Vagina (tissue), 2 donors: Measurements from ENCODE around the gene ATP2B2. TPM values are rescaled to one million over a fixed set of nuclear protein-coding genes. Genes with fewer than 3 reads are reported as not detected.

Source experiments
- DNase-seq, 2 donors: peaks; one replicate each; pipeline ENCODE4 v3.0.0-alpha.2; 2017; ENCODE audit errors: extremely low spot score in 2 of 2
- H3K27ac ChIP-seq: fragments of 200-600 bp; sonication (generic); one replicate; pipeline ENCODE4 v1.5.1; 2019
- H3K27me3 ChIP-seq: fragments of 200-600 bp; sonication (generic); one replicate; pipeline ENCODE4 v1.5.1; 2019
- H3K36me3 ChIP-seq, 2 donors: fragments of 200-600 bp; sonication (generic); one replicate each; pipeline ENCODE4 v1.5.1; 2017 to 2019
- H3K4me1 ChIP-seq: fragments of 200-600 bp; sonication (generic); one replicate; pipeline ENCODE4 v1.5.1; 2019
- H3K4me3 ChIP-seq, 2 donors: fragments of 200-600 bp; sonication (generic); 1 replicate in 1 of 2; 2 replicates in 1 of 2; pipeline ENCODE4 v1.5.1; 2016 to 2019
- H3K9me3 ChIP-seq: fragments of 200-600 bp; sonication (generic); one replicate; pipeline ENCODE4 v1.5.1; 2019
- CTCF ChIP-seq, 3 experiments: fragments of 450-650 bp in 2 of 3; fragments of 200-600 bp in 1 of 3; sonication (generic) in 1 of 3; IDR thresholded peaks; one replicate each; pipeline ENCODE4 v1.5.1; 2017 to 2019; ENCODE audit warnings: antibody characterized with exemption in 3 of 3, mild to moderate bottlenecking in 2 of 3, moderate library complexity in 2 of 3
- POLR2A ChIP-seq, 2 donors: fragments of 450-650 bp; IDR thresholded peaks; one replicate each; pipeline ENCODE4 v1.6.1; 2017; ENCODE audit warnings: antibody characterized with exemption in 2 of 2, mild to moderate bottlenecking in 2 of 2, moderate library complexity in 2 of 2
- POLR2AphosphoS5 ChIP-seq, 2 donors: sonication (generic); formaldehyde crosslinking; IDR thresholded peaks; one replicate each; pipeline ENCODE4 v1.9.0; 2017; ENCODE audit warnings: antibody characterized with exemption in 2 of 2, mild to moderate bottlenecking in 2 of 2, low read depth in 1 of 2; ENCODE audit not compliant: insufficient read depth in 1 of 2
- intact Hi-C: fragments of 100-400 bp; cut with DNase I; formaldehyde crosslinking; loops from one replicate; pipeline ENCODE4 v1.15.1; 2023
- total RNA-seq: library from RNA; depleted of rRNA; stranded (reverse); fragments of >200 nt; gene quantifications from one replicate; pipeline ENCODE4 v1.2.3, GENCODE V29; 2016

Gene ATP2B2
- total RNA-seq, 1 donor from 2014 or later: 0.25 TPM

GRCh38 chr3:10334459-10334858, 170.9 kb downstream of the ATP2B2 start:
- Histone ChIP-seq H3K27ac (no peak overlapping the region), H3K4me3 (no peak overlapping the region), H3K36me3 (no peaks in the 10 kb centered on the region), H3K27me3 (no peaks in the 10 kb centered on the region), H3K9me3 (no peaks in the 10 kb centered on the region), H3K4me1 (no peaks in the 10 kb centered on the region)
- TF ChIP-seq CTCF (IDR thresholded peaks at IDR 0.05) (no peak), POLR2AphosphoS5 (IDR thresholded peaks at IDR 0.05; ENCODE audit: insufficient read depth in 1 of 2, low read depth in 1 of 2) (no peak), POLR2A (IDR thresholded peaks at IDR 0.05) (no peak)
- DNase-seq: no peak
- intact Hi-C loops: no loop called here

DNA sequence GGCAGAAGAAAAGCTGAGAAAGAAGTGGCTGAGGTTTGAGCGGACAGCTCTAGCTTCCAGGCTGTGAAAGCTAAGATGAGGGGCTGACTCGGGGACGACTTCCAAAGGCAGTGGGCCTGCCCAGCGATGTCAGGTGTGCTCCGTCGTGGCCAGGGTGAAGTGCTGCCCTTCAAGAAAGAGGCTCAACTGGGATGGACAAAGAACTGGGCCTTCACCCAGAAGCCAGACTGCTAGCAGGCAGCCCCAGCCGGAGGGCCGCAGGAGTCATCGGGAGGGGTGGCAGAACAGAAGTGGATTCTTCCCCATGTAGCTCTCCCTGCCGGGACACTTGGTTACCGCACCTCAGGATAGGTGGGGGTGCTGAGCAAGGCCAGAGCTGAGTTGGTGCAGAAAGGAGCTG, 171.3 kb downstream of the ATP2B2 start:
- Histone ChIP-seq H3K4me1 (no peaks in the 10 kb centered on the region), H3K27me3 (no peaks in the 10 kb centered on the region), H3K9me3 (no peaks in the 10 kb centered on the region), H3K36me3 (no peaks in the 10 kb centered on the region), H3K27ac (no peak overlapping the region), H3K4me3 (no peak overlapping the region)
- DNase-seq: no peak
- no peak for TF ChIP-seq POLR2AphosphoS5 (IDR thresholded peaks at IDR 0.05; ENCODE audit: insufficient read depth in 1 of 2, low read depth in 1 of 2)
- TF ChIP-seq CTCF (IDR thresholded peaks at IDR 0.05): no peak
- no peak for TF ChIP-seq POLR2A (IDR thresholded peaks at IDR 0.05)
- intact Hi-C loops: no loop called here

DNA sequence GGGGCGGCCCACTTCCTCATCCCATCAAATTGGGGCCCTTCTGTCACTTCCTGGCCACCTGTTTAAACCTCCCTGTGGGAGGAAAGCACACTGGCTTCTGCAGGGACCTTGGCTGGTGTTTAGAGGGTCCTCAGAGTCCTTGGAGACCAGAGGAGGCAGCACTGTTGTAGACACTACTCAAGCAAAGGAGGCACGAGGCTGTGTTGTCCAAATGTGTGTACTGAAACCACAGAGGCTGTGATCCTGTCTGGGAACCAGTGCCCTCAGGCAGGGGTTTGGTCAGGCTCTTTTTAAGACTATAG, 172.1 kb downstream of the ATP2B2 start:
- Histone ChIP-seq H3K27ac (no peak overlapping the region), H3K4me1 (no peaks in the 10 kb centered on the region), H3K36me3 (no peaks in the 10 kb centered on the region), H3K27me3 (no peaks in the 10 kb centered on the region), H3K4me3 (no peak overlapping the region), H3K9me3 (no peaks in the 10 kb centered on the region)
- no peak for TF ChIP-seq POLR2AphosphoS5 (IDR thresholded peaks at IDR 0.05; ENCODE audit: insufficient read depth in 1 of 2, low read depth in 1 of 2)
- TF ChIP-seq CTCF (IDR thresholded peaks at IDR 0.05): no peak
- TF ChIP-seq POLR2A (IDR thresholded peaks at IDR 0.05): no peak
- no peak for DNase-seq
- intact Hi-C loops: no loop called here

DNA sequence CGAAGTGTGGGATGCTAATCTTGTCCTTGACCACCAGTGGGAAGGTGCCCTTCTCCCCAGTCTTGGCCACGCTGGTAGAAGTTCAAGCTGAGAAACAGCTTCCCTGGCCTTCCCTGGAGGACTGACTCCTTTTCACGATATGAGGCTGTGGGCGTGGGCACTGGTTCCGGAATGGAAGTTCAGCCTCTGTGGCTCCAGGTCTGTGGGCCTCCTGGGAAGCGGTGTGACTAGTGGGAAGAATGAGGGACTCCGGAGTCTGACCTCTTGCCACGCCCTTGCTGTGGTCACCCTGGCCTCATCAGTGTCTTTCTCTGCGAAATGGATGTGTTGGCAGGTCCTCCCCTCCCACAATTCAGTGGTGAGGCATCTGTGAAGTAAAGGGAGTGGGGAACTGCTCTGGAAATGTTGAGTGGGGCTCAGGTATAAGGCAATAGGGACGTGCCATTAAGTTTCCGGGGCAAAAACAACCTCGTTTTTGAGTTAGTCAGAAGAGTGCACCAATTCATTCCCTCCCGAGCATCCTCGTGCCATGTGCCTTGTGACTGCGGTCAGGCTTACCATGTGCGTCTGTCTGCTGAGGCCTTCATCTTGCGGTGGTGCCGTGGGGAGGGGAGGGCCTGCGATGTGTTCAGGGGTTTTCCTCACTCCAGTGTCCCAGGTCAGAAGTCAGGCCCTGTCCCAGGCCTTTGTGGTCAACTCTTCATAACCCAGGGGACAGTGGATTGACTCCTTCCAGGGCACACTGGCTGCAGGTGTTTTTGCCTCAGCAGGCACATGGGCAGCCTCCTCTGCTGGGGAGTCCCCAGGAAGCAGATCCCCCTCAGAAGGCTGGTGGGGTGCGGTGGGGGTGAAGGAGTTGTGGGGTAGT, 172.7 kb downstream of the ATP2B2 start:
- H3K4me1 ChIP-seq: no peaks in the 10 kb centered on the region
- no peak for DNase-seq
- no peak for TF ChIP-seq POLR2A (IDR thresholded peaks at IDR 0.05)
- no peak for TF ChIP-seq POLR2AphosphoS5 (IDR thresholded peaks at IDR 0.05; ENCODE audit: insufficient read depth in 1 of 2, low read depth in 1 of 2)
- no peak for TF ChIP-seq CTCF (IDR thresholded peaks at IDR 0.05)
- no peak overlapping the region for H3K27ac ChIP-seq
- H3K36me3 ChIP-seq: no peaks in the 10 kb centered on the region
- H3K9me3 ChIP-seq: no peaks in the 10 kb centered on the region
- no peaks in the 10 kb centered on the region for H3K27me3 ChIP-seq
- H3K4me3 ChIP-seq: no peak overlapping the region
- intact Hi-C loops: no loop called here

GRCh38 chr3:10331320-10331719, 174.1 kb downstream of the ATP2B2 start:
- Histone ChIP-seq H3K9me3 (no peaks in the 10 kb centered on the region), H3K4me1 (no peaks in the 10 kb centered on the region), H3K27me3 (no peaks in the 10 kb centered on the region), H3K36me3 (no peaks in the 10 kb centered on the region), H3K4me3 (no peak overlapping the region), H3K27ac (no peak overlapping the region)
- no peak for DNase-seq
- intact Hi-C loops: no loop called here
- TF ChIP-seq CTCF (IDR thresholded peaks at IDR 0.05): no peak
- TF ChIP-seq POLR2AphosphoS5 (IDR thresholded peaks at IDR 0.05; ENCODE audit: insufficient read depth in 1 of 2, low read depth in 1 of 2): no peak
- no peak for TF ChIP-seq POLR2A (IDR thresholded peaks at IDR 0.05)
